Measurements from ENCODE around the gene EOMES.

- TF ChIP-seq POLR2A (IDR thresholded peaks at IDR 0.05) (no peak), CTCF (IDR thresholded peaks at IDR 0.05) (no peak)
Measured at GRCh38 chr3:27723456-27723814, 1.3 kb upstream of the EOMES start.
